Fibroblast of lung (primary cell): ENCODE results near the gene ATOH1. TPM values are rescaled to one million over a fixed set of nuclear protein-coding genes. Genes with fewer than 3 reads are reported as not detected.

Experiments used
- DNase-seq, 2 donors: peaks; one replicate each; pipeline versions ENCODE4 v3.0.0 to v3.0.0-alpha.2; 2010; ENCODE audit warnings: low read depth in 2 of 2
- H2AFZ ChIP-seq: 2 replicates; pipeline ENCODE4 v1.5.1; 2012; ENCODE audit warnings: low read length, control low read depth, inconsistent platforms
- H3K27ac ChIP-seq: 2 replicates; pipeline ENCODE4 v1.5.1; 2011; ENCODE audit warnings: low read length, control low read depth; ENCODE audit not compliant: insufficient read depth
- H3K27me3 ChIP-seq: 2 replicates; pipeline ENCODE4 v1.5.1; 2011; ENCODE audit warnings: mild to moderate bottlenecking, low read length; ENCODE audit not compliant: control insufficient read depth, insufficient read depth
- H3K36me3 ChIP-seq: 2 replicates; pipeline ENCODE4 v1.5.1; 2011; ENCODE audit warnings: low read length; ENCODE audit not compliant: control insufficient read depth, insufficient read depth
- H3K4me1 ChIP-seq: 2 replicates; pipeline ENCODE4 v1.5.1; 2011; ENCODE audit warnings: low read length; ENCODE audit not compliant: control insufficient read depth, insufficient read depth; ENCODE audit errors: extremely low read depth
- H3K4me2 ChIP-seq: 2 replicates; pipeline ENCODE4 v1.5.1; 2011; ENCODE audit warnings: low read length, control low read depth; ENCODE audit not compliant: insufficient read depth; ENCODE audit errors: extremely low read depth
- H3K4me3 ChIP-seq, 4 experiments: fragments of 200-600 bp in 1 of 4; sonication (generic) in 1 of 4; replicated peaks in 1 of 4; 2 replicates each; pipeline ENCODE4 v1.5.1; 2011 to 2016; ENCODE audit warnings: low read length in 4 of 4, low read depth in 3 of 4, mild to moderate bottlenecking in 3 of 4, control low read depth in 2 of 4, inconsistent platforms in 1 of 4, mixed read lengths in 1 of 4; ENCODE audit not compliant: insufficient read depth in 1 of 4; ENCODE audit errors: control extremely low read depth in 1 of 4
- H3K79me2 ChIP-seq: 2 replicates; pipeline ENCODE4 v1.5.1; 2012; ENCODE audit warnings: mild to moderate bottlenecking, low read length, inconsistent platforms; ENCODE audit not compliant: control insufficient read depth, insufficient read depth
- H3K9ac ChIP-seq: 2 replicates; pipeline ENCODE4 v1.5.1; 2011; ENCODE audit warnings: mild to moderate bottlenecking, low read length, control low read depth; ENCODE audit not compliant: insufficient read depth
- H3K9me3 ChIP-seq: 2 replicates; pipeline ENCODE4 v1.5.1; 2012; ENCODE audit warnings: low read depth, low read length; ENCODE audit not compliant: control insufficient read depth, insufficient read depth
- H4K20me1 ChIP-seq: 2 replicates; pipeline ENCODE4 v1.5.1; 2011; ENCODE audit warnings: low read length; ENCODE audit not compliant: control insufficient read depth, insufficient read depth; ENCODE audit errors: extremely low read depth
- CTCF ChIP-seq, 2 donors: IDR thresholded peaks in 1 of 2; conservative IDR thresholded peaks in 1 of 2; 1 replicate in 1 of 2; 2 replicates in 1 of 2; pipeline ENCODE4 v1.5.1; 2011 to 2012; ENCODE audit warnings: low read length in 2 of 2, control low read depth in 1 of 2, inconsistent platforms in 1 of 2, low read depth in 1 of 2, mild to moderate bottlenecking in 1 of 2
- EZH2 ChIP-seq: IDR thresholded peaks from 2 replicates; pipeline ENCODE4 v1.5.1; 2012; ENCODE audit warnings: low read length, control low read depth, mild to moderate bottlenecking; ENCODE audit errors: missing control alignments
- polyA plus RNA-seq, 2 donors: library from polyadenylated mRNA; depleted of rRNA in 1 of 2; stranded (reverse) in 1 of 2; unstranded in 1 of 2; fragments of >200 nt; gene quantifications; 2 replicates each; pipeline ENCODE4 v1.2.1, GENCODE V29; 2011 to 2012; ENCODE audit warnings: missing spikeins in 1 of 2
- total RNA-seq: library from RNA; depleted of rRNA; stranded (reverse); fragments of >200 nt; gene quantifications from 2 replicates; pipeline ENCODE4 v1.2.1, GENCODE V29; 2014

The ATOH1 gene
- total and polyA plus RNA-seq, 2 donors (not counting 1 experiment from before 2014, with no cell fraction given) = not detected

- no peaks in the 10 kb centered on the region for H3K9me3 ChIP-seq
- no peak overlapping the region for H3K4me2 ChIP-seq
- H2AFZ ChIP-seq = no peak overlapping the region
- peak overlapping the region in 2 of 4 experiments; percentile 35 to 52 for H3K4me3 ChIP-seq
- peak in 1 of 2 donors; percentile 3 for DNase-seq
- no peaks in the 10 kb centered on the region for H4K20me1 ChIP-seq
- peaks cover 27% of the 10 kb centered on the region for H3K27me3 ChIP-seq
- H3K9ac ChIP-seq = no peak overlapping the region
- H3K36me3 ChIP-seq = no peaks in the 10 kb centered on the region
- H3K27ac ChIP-seq = no peak overlapping the region
- H3K79me2 ChIP-seq = no peaks in the 10 kb centered on the region
- TF ChIP-seq EZH2 = no peak
- TF ChIP-seq CTCF (conservative IDR thresholded peaks at IDR 0.05 in 1 of 2, IDR thresholded peaks at IDR 0.05 in 1 of 2; ENCODE audit: low read depth in 1 of 2, low read length in 2 of 2) = no peak
- H3K4me1 ChIP-seq = no peaks in the 10 kb centered on the region
These were observed 654 bp downstream of the ATOH1 start for GRCh38 chr4:93828995-93829819.

GRCh38 chr4:93829820-93830687 is 1.5 kb downstream of the ATOH1 start:
- H3K79me2 ChIP-seq = no peaks in the 10 kb centered on the region
- no peak overlapping the region for H3K4me2 ChIP-seq
- H3K9ac ChIP-seq = no peak overlapping the region
- H3K9me3 ChIP-seq = no peaks in the 10 kb centered on the region
- TF ChIP-seq CTCF (conservative IDR thresholded peaks at IDR 0.05 in 1 of 2, IDR thresholded peaks at IDR 0.05 in 1 of 2; ENCODE audit: low read depth in 1 of 2, low read length in 2 of 2) = no peak
- peak; percentile 62 for TF ChIP-seq EZH2
- H3K27ac ChIP-seq = no peak overlapping the region
- H3K4me3 ChIP-seq = no peak overlapping the region
- peaks cover 27% of the 10 kb centered on the region for H3K27me3 ChIP-seq
- no peaks in the 10 kb centered on the region for H3K4me1 ChIP-seq
- H4K20me1 ChIP-seq = no peaks in the 10 kb centered on the region
- H2AFZ ChIP-seq = no peak overlapping the region
- no peaks in the 10 kb centered on the region for H3K36me3 ChIP-seq
- DNase-seq = no peak
